Skeletal muscle tissue (tissue), 4 donors: ENCODE results near the gene PNPLA1. TPM values are rescaled to one million over a fixed set of nuclear protein-coding genes. Genes with fewer than 3 reads are reported as not detected.

ENCODE experiments used
- H3K27ac ChIP-seq: one replicate; pipeline ENCODE4 v1.7.0; 2013; ENCODE audit warnings: mild to moderate bottlenecking, low read depth, low read length, inconsistent platforms
- H3K27me3 ChIP-seq, 3 donors: one replicate each; pipeline ENCODE4 v1.7.0; 2013; ENCODE audit warnings: low read length in 3 of 3; ENCODE audit not compliant: control insufficient read depth in 3 of 3, insufficient read depth in 3 of 3
- H3K36me3 ChIP-seq, 3 donors: one replicate each; pipeline ENCODE4 v1.7.0; 2013; ENCODE audit warnings: low read length in 3 of 3; ENCODE audit not compliant: control insufficient read depth in 3 of 3, insufficient read depth in 3 of 3
- H3K4me1 ChIP-seq, 3 donors: one replicate each; pipeline ENCODE4 v1.7.0; 2013; ENCODE audit warnings: low read length in 3 of 3, mild to moderate bottlenecking in 3 of 3; ENCODE audit not compliant: control insufficient read depth in 3 of 3, insufficient read depth in 3 of 3
- H3K4me3 ChIP-seq, 3 donors: one replicate each; pipeline ENCODE4 v1.7.0; 2013; ENCODE audit warnings: low read length in 3 of 3
- H3K9ac ChIP-seq, 3 donors: one replicate each; pipeline ENCODE4 v1.7.0; 2013; ENCODE audit warnings: low read length in 3 of 3, mild to moderate bottlenecking in 3 of 3, moderate library complexity in 2 of 3, low read depth in 1 of 3
- H3K9me3 ChIP-seq, 3 donors: one replicate each; pipeline ENCODE4 v1.7.0; 2013; ENCODE audit warnings: low read length in 3 of 3; ENCODE audit not compliant: control insufficient read depth in 3 of 3
- total RNA-seq: library from RNA; depleted of rRNA; stranded (reverse); fragments of >200 nt; gene quantifications from one replicate; pipeline ENCODE4 v1.2.3, GENCODE V29; 2014
- donor health status: Osteomylitis.

Gene PNPLA1
- not detected for total RNA-seq

GRCh38 chr6:36269834-36270705 lies at the start of gene PNPLA1:
Gene PNPLA1 (plus strand): TSS chr6:36270060. CDS start chr6:36270460, 400 bp downstream.
- Histone ChIP-seq H3K27me3 (peaks cover 34 to 44% (median 42%) of the 10 kb centered on the region in 3 donors), H3K4me3 (no peak within 1 kb of the TSS), H3K36me3 (no peaks in the 10 kb centered on the region)

GRCh38 chr6:36220226-36220625 lies 49.6 kb upstream of the PNPLA1 start:
- H3K9ac ChIP-seq, result no peak overlapping the region
- H3K27me3 ChIP-seq, result no peaks in the 10 kb centered on the region
- no peak overlapping the region for H3K27ac ChIP-seq
- H3K4me1 ChIP-seq, result no peaks in the 10 kb centered on the region
- H3K4me3 ChIP-seq, result no peak overlapping the region
- peaks cover 33 to 62% (median 60%) of the 10 kb centered on the region in 3 donors for H3K36me3 ChIP-seq
- no peaks in the 10 kb centered on the region for H3K9me3 ChIP-seq

More at GRCh38 chr6:36269834-36270705, at the start of gene PNPLA1:
- Histone ChIP-seq H3K9me3 (peaks cover 2 to 8% (median 5%) of the 10 kb centered on the region in 3 donors), H3K27ac (no peak within 1 kb of the TSS), H3K9ac (no peak within 1 kb of the TSS), H3K4me1 (no peaks in the 10 kb centered on the region)

- no peaks in the 10 kb centered on the region for H3K27me3 ChIP-seq
Measured at GRCh38 chr6:36221674-36222073, 48.2 kb upstream of the PNPLA1 start.

GRCh38 chr6:36222924-36223323 lies 46.9 kb upstream of the PNPLA1 start:
- Histone ChIP-seq H3K27ac (no peak overlapping the region), H3K9ac (no peak overlapping the region), H3K9me3 (no peaks in the 10 kb centered on the region), H3K4me3 (no peak overlapping the region), H3K27me3 (no peaks in the 10 kb centered on the region), H3K36me3 (peaks cover 26 to 55% (median 43%) of the 10 kb centered on the region in 3 donors), H3K4me1 (no peaks in the 10 kb centered on the region)

More at GRCh38 chr6:36221674-36222073, 48.2 kb upstream of the PNPLA1 start:
- Histone ChIP-seq H3K9ac (no peak overlapping the region), H3K4me1 (no peaks in the 10 kb centered on the region), H3K27ac (no peak overlapping the region), H3K36me3 (peaks cover 30 to 59% (median 45%) of the 10 kb centered on the region in 3 donors), H3K9me3 (no peaks in the 10 kb centered on the region), H3K4me3 (no peak overlapping the region)

GRCh38 chr6:36223706-36224105 lies 46.2 kb upstream of the PNPLA1 start:
- H3K36me3 ChIP-seq, result peaks cover 33 to 57% (median 43%) of the 10 kb centered on the region in 3 donors
- H3K4me3 ChIP-seq, result no peak overlapping the region
- H3K27me3 ChIP-seq, result no peaks in the 10 kb centered on the region
- H3K9ac ChIP-seq, result no peak overlapping the region
- no peaks in the 10 kb centered on the region for H3K4me1 ChIP-seq
- H3K27ac ChIP-seq, result no peak overlapping the region
- H3K9me3 ChIP-seq, result no peaks in the 10 kb centered on the region

GRCh38 chr6:36224918-36225461 lies 44.9 kb upstream of the PNPLA1 start:
- peaks cover 40 to 54% (median 42%) of the 10 kb centered on the region in 3 donors for H3K36me3 ChIP-seq
- no peaks in the 10 kb centered on the region for H3K9me3 ChIP-seq
- no peaks in the 10 kb centered on the region for H3K4me1 ChIP-seq
- H3K27me3 ChIP-seq, result no peaks in the 10 kb centered on the region
- H3K4me3 ChIP-seq, result no peak overlapping the region
- no peak overlapping the region for H3K27ac ChIP-seq
- H3K9ac ChIP-seq, result no peak overlapping the region

GRCh38 chr6:36226438-36227047 lies 43.3 kb upstream of the PNPLA1 start:
- H3K36me3 ChIP-seq, result peaks cover 52 to 68% (median 56%) of the 10 kb centered on the region in 3 donors
- no peak overlapping the region for H3K9ac ChIP-seq
- no peaks in the 10 kb centered on the region for H3K4me1 ChIP-seq
- H3K9me3 ChIP-seq, result no peaks in the 10 kb centered on the region
- H3K27ac ChIP-seq, result no peak overlapping the region
- no peaks in the 10 kb centered on the region for H3K27me3 ChIP-seq
- H3K4me3 ChIP-seq, result no peak overlapping the region

- H3K4me1 ChIP-seq, result no peaks in the 10 kb centered on the region
- no peak overlapping the region for H3K9ac ChIP-seq
- H3K36me3 ChIP-seq, result peaks cover 44 to 64% (median 55%) of the 10 kb centered on the region in 3 donors
- H3K4me3 ChIP-seq, result no peak overlapping the region
- H3K9me3 ChIP-seq, result no peaks in the 10 kb centered on the region
- H3K27ac ChIP-seq, result no peak overlapping the region
- no peaks in the 10 kb centered on the region for H3K27me3 ChIP-seq
Measured at GRCh38 chr6:36227379-36228228, 42.3 kb upstream of the PNPLA1 start.

- peaks cover 43 to 60% (median 50%) of the 10 kb centered on the region in 3 donors for H3K36me3 ChIP-seq
- H3K9me3 ChIP-seq, result no peaks in the 10 kb centered on the region
- H3K9ac ChIP-seq, result no peak overlapping the region
- no peaks in the 10 kb centered on the region for H3K4me1 ChIP-seq
- H3K27me3 ChIP-seq, result no peaks in the 10 kb centered on the region
- H3K27ac ChIP-seq, result no peak overlapping the region
- H3K4me3 ChIP-seq, result no peak overlapping the region
Measured at GRCh38 chr6:36229223-36229622, 40.6 kb upstream of the PNPLA1 start.
